GM12878 (cell line): Measurements from ENCODE around the gene RAD18. TPM values are rescaled to one million over a fixed set of nuclear protein-coding genes. Genes with fewer than 3 reads are reported as not detected.
A peak's percentile ranks its signal among the peaks of the same experiment; 100 is the strongest.

Experiments
- ASH2L ChIP-seq: fragments of 300-600, 200-600 bp; sonication (generic); IDR thresholded peaks from 2 replicates; pipeline ENCODE4 v1.6.1; 2017; ENCODE audit warnings: low read depth, mild to moderate bottlenecking, borderline replicate concordance
- BMI1 ChIP-seq: fragments of 450-650 bp; IDR thresholded peaks from 2 replicates; pipeline ENCODE4 v1.6.1; 2016; ENCODE audit warnings: mild to moderate bottlenecking, moderate library complexity, borderline replicate concordance
- DPF2 ChIP-seq: fragments of 450-650 bp; IDR thresholded peaks from 2 replicates; pipeline ENCODE4 v1.6.1; 2017; ENCODE audit warnings: mild to moderate bottlenecking
- EED ChIP-seq: sonication (generic); IDR thresholded peaks from 2 replicates; pipeline ENCODE4 v1.6.1; 2016; ENCODE audit warnings: antibody characterized with exemption, low read depth
- MEF2A ChIP-seq: IDR thresholded peaks from 2 replicates; pipeline ENCODE4 v1.6.1; 2011; ENCODE audit warnings: low read depth, mild to moderate bottlenecking, low read length, moderate library complexity; ENCODE audit not compliant: insufficient read depth
- MXI1 ChIP-seq: fragments of 150-350 bp; IDR thresholded peaks from 2 replicates; pipeline ENCODE4 v1.6.1; 2011; ENCODE audit warnings: low read depth, mild to moderate bottlenecking, inconsistent platforms, low read length, improper control_type of control experiment
- NR2F1 ChIP-seq: fragments of 450-650 bp; conservative IDR thresholded peaks from 2 replicates; pipeline ENCODE4 v1.6.1; 2017; ENCODE audit warnings: mild to moderate bottlenecking
- PAX5 ChIP-seq: IDR thresholded peaks from 2 replicates; pipeline ENCODE4 v1.6.1; 2011; ENCODE audit warnings: low read depth, low read length, borderline replicate concordance
- PAX8 ChIP-seq: fragments of 450-650 bp; IDR thresholded peaks from 2 replicates; pipeline ENCODE4 v1.6.1; 2017; ENCODE audit warnings: mild to moderate bottlenecking, moderate library complexity
- PML ChIP-seq: IDR thresholded peaks from 2 replicates; pipeline ENCODE4 v1.6.1; 2012; ENCODE audit warnings: low read length, inconsistent platforms
- RCOR1 ChIP-seq: conservative IDR thresholded peaks from 2 replicates; pipeline ENCODE4 v1.6.1; 2012; ENCODE audit warnings: low read depth, low read length, improper control_type of control experiment
- SIN3A ChIP-seq: IDR thresholded peaks from 2 replicates; pipeline ENCODE4 v1.6.1; 2012; ENCODE audit warnings: low read depth, low read length, improper control_type of control experiment
- SIX5 ChIP-seq: IDR thresholded peaks from 2 replicates; pipeline ENCODE4 v1.6.1; 2011; ENCODE audit warnings: mild to moderate bottlenecking, low read depth, low read length, moderate library complexity; ENCODE audit not compliant: severe bottlenecking
- SREBF1 ChIP-seq: IDR thresholded peaks from 2 replicates; pipeline ENCODE4 v1.6.1; 2012; ENCODE audit warnings: mild to moderate bottlenecking, low read length
- TAF1 ChIP-seq: IDR thresholded peaks from 2 replicates; pipeline ENCODE4 v1.6.1; 2011; ENCODE audit warnings: mild to moderate bottlenecking, low read depth, low read length, borderline replicate concordance
- TARDBP ChIP-seq: IDR thresholded peaks from 2 replicates; pipeline ENCODE4 v1.6.1; 2016; ENCODE audit warnings: borderline replicate concordance
- TBL1XR1 ChIP-seq: IDR thresholded peaks from 2 replicates; pipeline ENCODE4 v1.6.1; 2012; ENCODE audit warnings: low read depth, low read length, improper control_type of control experiment
- ZNF592 ChIP-seq: fragments of 450-650 bp; IDR thresholded peaks from 2 replicates; pipeline ENCODE4 v1.6.1; 2017; ENCODE audit warnings: mild to moderate bottlenecking, moderate library complexity
- polyA plus RNA-seq, 11 experiments: library from polyadenylated mRNA; depleted of rRNA in 4 of 11; unstranded in 6 of 11; stranded (reverse) in 5 of 11; fragments of >200 nt; fragmentation: Nextera tagmentation in 4 of 11; fragmentation: Illumina TruSeq in 1 of 11; extraction: Ambion mirVana in 4 of 11; extraction: Trizol in 1 of 11; gene quantifications; 1 replicate in 1 of 11; 2 replicates in 10 of 11; pipeline versions ENCODE4 v1.2.1 to v1.2.3, GENCODE V29; 2011 to 2016; ENCODE audit warnings: inconsistent platforms in 2 of 11, missing spikeins in 2 of 11, low read depth in 1 of 11
- total RNA-seq, 4 experiments: library from RNA; depleted of rRNA in 3 of 4; stranded (reverse); fragments of >200 nt in 3 of 4; fragmentation: Illumina TruSeq in 1 of 4; extraction: Trizol in 1 of 4; gene quantifications; 2 replicates each; pipeline versions ENCODE4 v1.2.1 to v1.2.3, GENCODE V29; 2013 to 2021
- TF ChIP-seq, protein P1 (sequence below): fragments of 450-650 bp; formaldehyde crosslinking; IDR thresholded peaks from 2 replicates; pipeline ENCODE4 v1.4.0; 2022; ENCODE audit warnings: mild to moderate bottlenecking, moderate library complexity
- TF ChIP-seq, protein P2 (sequence below): fragments of 450-650 bp; IDR thresholded peaks from 2 replicates; pipeline ENCODE4 v1.6.1; 2016; ENCODE audit warnings: mild to moderate bottlenecking, moderate library complexity, borderline replicate concordance

The RAD18 gene
- total and polyA plus RNA-seq, 10 of the 15 experiments (the other 5 are each of a cell fraction or from before 2014, with no cell fraction given) = 8.7 to 38.6 (median 19.2) TPM

DNA sequence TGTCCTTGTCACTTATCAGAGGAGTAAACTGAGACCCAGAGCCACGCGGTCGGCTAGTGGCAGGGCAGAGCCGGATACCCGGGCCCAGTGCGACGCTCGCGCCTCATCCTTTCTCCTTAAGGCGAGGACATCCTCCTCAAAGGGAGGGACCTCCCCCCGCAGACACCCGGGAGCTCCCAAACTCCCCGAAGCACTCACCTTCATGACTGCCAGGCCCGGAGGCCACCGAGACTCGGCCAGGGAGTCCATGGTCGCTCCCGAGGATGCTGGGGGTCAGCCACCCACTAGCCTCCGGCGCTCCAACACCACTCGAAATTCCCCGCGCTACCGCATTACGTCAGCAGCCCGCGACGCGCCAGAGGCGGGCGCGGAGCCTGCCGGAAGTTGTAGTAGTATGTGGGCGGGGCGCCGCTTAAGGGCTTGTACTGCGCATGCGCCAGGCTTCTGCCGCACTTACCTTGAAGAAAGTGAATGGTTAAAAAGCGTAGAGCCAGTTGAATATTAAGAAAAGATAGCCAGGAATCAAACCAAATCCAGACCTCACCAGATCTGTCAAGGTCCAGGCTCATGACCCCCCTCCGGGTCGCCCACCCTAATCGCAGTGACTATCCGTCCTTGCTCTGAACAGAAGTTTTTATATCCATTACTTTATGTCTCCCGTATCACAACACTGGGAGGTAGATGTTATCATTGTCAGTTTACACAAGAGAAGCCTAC is at the start of gene RAD18 (continued):
- TF ChIP-seq, protein P1, sequence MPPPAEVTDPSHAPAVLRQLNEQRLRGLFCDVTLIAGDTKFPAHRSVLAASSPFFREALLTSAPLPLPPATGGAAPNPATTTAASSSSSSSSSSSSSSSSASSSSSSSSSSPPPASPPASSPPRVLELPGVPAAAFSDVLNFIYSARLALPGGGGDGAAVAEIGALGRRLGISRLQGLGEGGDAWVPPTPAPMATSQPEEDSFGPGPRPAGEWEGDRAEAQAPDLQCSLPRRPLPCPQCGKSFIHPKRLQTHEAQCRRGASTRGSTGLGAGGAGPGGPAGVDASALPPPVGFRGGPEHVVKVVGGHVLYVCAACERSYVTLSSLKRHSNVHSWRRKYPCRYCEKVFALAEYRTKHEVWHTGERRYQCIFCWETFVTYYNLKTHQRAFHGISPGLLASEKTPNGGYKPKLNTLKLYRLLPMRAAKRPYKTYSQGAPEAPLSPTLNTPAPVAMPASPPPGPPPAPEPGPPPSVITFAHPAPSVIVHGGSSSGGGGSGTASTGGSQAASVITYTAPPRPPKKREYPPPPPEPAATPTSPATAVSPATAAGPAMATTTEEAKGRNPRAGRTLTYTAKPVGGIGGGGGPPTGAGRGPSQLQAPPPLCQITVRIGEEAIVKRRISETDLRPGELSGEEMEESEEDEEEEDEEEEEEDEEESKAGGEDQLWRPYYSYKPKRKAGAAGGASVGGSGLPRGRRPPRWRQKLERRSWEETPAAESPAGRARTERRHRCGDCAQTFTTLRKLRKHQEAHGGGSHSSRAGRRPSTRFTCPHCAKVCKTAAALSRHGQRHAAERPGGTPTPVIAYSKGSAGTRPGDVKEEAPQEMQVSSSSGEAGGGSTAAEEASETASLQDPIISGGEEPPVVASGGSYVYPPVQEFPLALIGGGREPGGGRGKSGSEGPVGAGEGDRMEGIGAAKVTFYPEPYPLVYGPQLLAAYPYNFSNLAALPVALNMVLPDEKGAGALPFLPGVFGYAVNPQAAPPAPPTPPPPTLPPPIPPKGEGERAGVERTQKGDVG (CRISPR knock-in tag) = no peak
- peak; percentile 66 for TF ChIP-seq NR2F1
- no peak for TF ChIP-seq ZNF592
- TF ChIP-seq, protein P2, sequence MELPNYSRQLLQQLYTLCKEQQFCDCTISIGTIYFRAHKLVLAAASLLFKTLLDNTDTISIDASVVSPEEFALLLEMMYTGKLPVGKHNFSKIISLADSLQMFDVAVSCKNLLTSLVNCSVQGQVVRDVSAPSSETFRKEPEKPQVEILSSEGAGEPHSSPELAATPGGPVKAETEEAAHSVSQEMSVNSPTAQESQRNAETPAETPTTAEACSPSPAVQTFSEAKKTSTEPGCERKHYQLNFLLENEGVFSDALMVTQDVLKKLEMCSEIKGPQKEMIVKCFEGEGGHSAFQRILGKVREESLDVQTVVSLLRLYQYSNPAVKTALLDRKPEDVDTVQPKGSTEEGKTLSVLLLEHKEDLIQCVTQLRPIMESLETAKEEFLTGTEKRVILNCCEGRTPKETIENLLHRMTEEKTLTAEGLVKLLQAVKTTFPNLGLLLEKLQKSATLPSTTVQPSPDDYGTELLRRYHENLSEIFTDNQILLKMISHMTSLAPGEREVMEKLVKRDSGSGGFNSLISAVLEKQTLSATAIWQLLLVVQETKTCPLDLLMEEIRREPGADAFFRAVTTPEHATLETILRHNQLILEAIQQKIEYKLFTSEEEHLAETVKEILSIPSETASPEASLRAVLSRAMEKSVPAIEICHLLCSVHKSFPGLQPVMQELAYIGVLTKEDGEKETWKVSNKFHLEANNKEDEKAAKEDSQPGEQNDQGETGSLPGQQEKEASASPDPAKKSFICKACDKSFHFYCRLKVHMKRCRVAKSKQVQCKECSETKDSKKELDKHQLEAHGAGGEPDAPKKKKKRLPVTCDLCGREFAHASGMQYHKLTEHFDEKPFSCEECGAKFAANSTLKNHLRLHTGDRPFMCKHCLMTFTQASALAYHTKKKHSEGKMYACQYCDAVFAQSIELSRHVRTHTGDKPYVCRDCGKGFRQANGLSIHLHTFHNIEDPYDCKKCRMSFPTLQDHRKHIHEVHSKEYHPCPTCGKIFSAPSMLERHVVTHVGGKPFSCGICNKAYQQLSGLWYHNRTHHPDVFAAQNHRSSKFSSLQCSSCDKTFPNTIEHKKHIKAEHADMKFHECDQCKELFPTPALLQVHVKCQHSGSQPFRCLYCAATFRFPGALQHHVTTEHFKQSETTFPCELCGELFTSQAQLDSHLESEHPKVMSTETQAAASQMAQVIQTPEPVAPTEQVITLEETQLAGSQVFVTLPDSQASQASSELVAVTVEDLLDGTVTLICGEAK = peak; percentile 80
- TF ChIP-seq DPF2 = 0 out of 2 replicates have a peak, but pooled peaks have one; percentile 24
- no peak for TF ChIP-seq EED
- TF ChIP-seq BMI1 = no peak
- TF ChIP-seq RCOR1 = no peak; the same call in 1 of the 2 replicates
- peak; percentile 84 for TF ChIP-seq SIX5
- no peak for TF ChIP-seq ASH2L
- peak; percentile 84; the same call in 1 of the 2 replicates for TF ChIP-seq TARDBP
- no peak; the same call in 1 of the 2 replicates for TF ChIP-seq SREBF1
- TF ChIP-seq PML = peak; percentile 64; the same call in 1 of the 2 replicates
- no peak for TF ChIP-seq TAF1
- TF ChIP-seq SIN3A = peak; percentile 99
- TF ChIP-seq MXI1 = peak; percentile 84
- TF ChIP-seq MEF2A = no peak
- TF ChIP-seq TBL1XR1 = no peak
- TF ChIP-seq PAX8 = 0 out of 2 replicates have a peak, but pooled peaks have one; percentile 51
- TF ChIP-seq PAX5 = no peak
